Panc1 (cell line): ENCODE measurements around the gene CYP1A2. TPM values are rescaled to one million over a fixed set of nuclear protein-coding genes. Genes with fewer than 3 reads are reported as not detected.

Experiments
- ATAC-seq: fragments of 200-7000 bp; cut with Tn5 transposase; 2 replicates; pipeline ENCODE4 v1.9.1; 2020; ENCODE audit warnings: mild to moderate bottlenecking, moderate library complexity
- BruUV-seq: library from RNA; stranded (reverse); fragments of 400-500 nt; replicated peaks from 2 replicates; lab custom pipeline; 2021; lab: Mats Ljungman, UMichigan
- CTCF ChIA-PET: fragments of 300-600 bp; sonication (Branson Sonifier 250); formaldehyde crosslinking; loops from one replicate; lab custom pipeline; 2022; ENCODE audit warnings: antibody characterized with exemption; lab: Charles Lee
- POLR2A ChIA-PET: fragments of 300-600 bp; sonication (Branson Sonifier 250); formaldehyde crosslinking; loops from one replicate; lab custom pipeline; 2022; ENCODE audit warnings: antibody characterized with exemption; lab: Charles Lee
- DNase-seq: peaks from one replicate; pipeline ENCODE4 v3.0.0-alpha.2; 2010; ENCODE audit warnings: low read depth, low spot score
- H3K27ac ChIP-seq: 2 replicates; pipeline ENCODE4 v1.5.1; 2011; ENCODE audit warnings: mild to moderate bottlenecking, low read length, inconsistent platforms
- H3K27me3 ChIP-seq: fragments of 200-500 bp; sonication (Bioruptor generic); 2 replicates; pipeline ENCODE4 v1.6.0; 2014; ENCODE audit warnings: low read length, inconsistent platforms; ENCODE audit not compliant: control insufficient read depth, insufficient read depth
- H3K36me3 ChIP-seq: fragments of 200-500 bp; sonication (Bioruptor generic); 2 replicates; pipeline ENCODE4 v1.5.1; 2014; ENCODE audit warnings: inconsistent platforms, mild to moderate bottlenecking, low read length, moderate library complexity; ENCODE audit not compliant: control insufficient read depth, insufficient read depth
- H3K4me1 ChIP-seq: 2 replicates; pipeline ENCODE4 v1.5.1; 2011; ENCODE audit warnings: inconsistent platforms, mild to moderate bottlenecking, low read length, moderate library complexity; ENCODE audit not compliant: control insufficient read depth, insufficient read depth
- H3K4me3 ChIP-seq, 2 experiments: 2 replicates each; pipeline ENCODE4 v1.5.1; 2011 to 2012; ENCODE audit warnings: low read depth in 2 of 2, low read length in 2 of 2, mild to moderate bottlenecking in 2 of 2, inconsistent platforms in 1 of 2, moderate library complexity in 1 of 2
- H3K9me3 ChIP-seq: fragments of 200-500 bp; sonication (Bioruptor generic); 2 replicates; pipeline ENCODE4 v1.5.1; 2014; ENCODE audit warnings: low read depth, mild to moderate bottlenecking, inconsistent platforms, low read length, moderate library complexity; ENCODE audit not compliant: control insufficient read depth, insufficient read depth
- CTCF ChIP-seq: fragments of 450-650 bp; IDR thresholded peaks from 2 replicates; pipeline ENCODE4 v1.5.1; 2017; ENCODE audit warnings: mild to moderate bottlenecking
- POLR2AphosphoS5 ChIP-seq: IDR thresholded peaks from 2 replicates; pipeline ENCODE4 v1.6.1; 2012; ENCODE audit warnings: mild to moderate bottlenecking, low read depth, low read length, moderate library complexity
- REST ChIP-seq, 2 experiments: IDR thresholded peaks; 2 replicates each; pipeline ENCODE4 v1.6.1; 2011 to 2012; ENCODE audit warnings: low read depth in 2 of 2, control low read depth in 1 of 2, low read length in 1 of 2, mild to moderate bottlenecking in 1 of 2, moderate library complexity in 1 of 2; ENCODE audit not compliant: insufficient read depth in 1 of 2
- SIN3A ChIP-seq: IDR thresholded peaks from 2 replicates; pipeline ENCODE4 v1.6.1; 2012; ENCODE audit warnings: low read depth, mild to moderate bottlenecking, low read length, moderate library complexity, borderline replicate concordance; ENCODE audit not compliant: insufficient read depth
- TCF7L2 ChIP-seq: IDR thresholded peaks from 2 replicates; pipeline ENCODE4 v1.6.1; 2011; ENCODE audit warnings: mild to moderate bottlenecking, low read depth, low read length, inconsistent platforms
- in situ Hi-C: cut with HindIII; loops from 2 replicates; pipeline ENCODE4 v1.10.0; 2016; ENCODE audit warnings: low sequenced_read_pairs, low pct_unique_long_range_greater_than_20kb
- intact Hi-C: fragments of 100-400 bp; cut with micrococcal nuclease; formaldehyde crosslinking; loops from one replicate; pipeline ENCODE4 v1.10.0; 2022; ENCODE audit not compliant: unreplicated experiment
- total RNA-seq: library from RNA; stranded (reverse); gene quantifications from one replicate; pipeline ENCODE4 v1.2.1, GENCODE V29; 2021; ENCODE audit not compliant: unreplicated experiment

CYP1A2 gene
- total RNA-seq, 1 experiment from 2014 or later: not detected

- H3K9me3 ChIP-seq: no peaks in the 10 kb centered on the region
- in situ Hi-C loops (loop anchor here (25.0 kb wide), 1 partner anchor 113 kb away; no protein-coding TSS in a partner anchor), intact Hi-C loops (no loop called here)
- ATAC-seq (no peak), DNase-seq (no peak)
- ChIA-PET CTCF (interaction anchor here (0.8 kb wide), 1 partner anchor 21 kb away, joined by 3 read pairs; no protein-coding TSS in a partner anchor), POLR2A (interaction anchor here (0.6 kb wide), 1 partner anchor 179 kb away, joined by 9 read pairs; no protein-coding TSS in a partner anchor)
- no peak overlapping the region for H3K4me3 ChIP-seq
- no peak for TF ChIP-seq CTCF
- no peak for TF ChIP-seq POLR2AphosphoS5
- no peak for TF ChIP-seq TCF7L2
- no peak for TF ChIP-seq REST (IDR thresholded peaks at IDR 0.05; ENCODE audit: insufficient read depth in 1 of 2, low read depth in 2 of 2, low read length in 1 of 2)
- TF ChIP-seq SIN3A: no peak
- H3K27me3 ChIP-seq: no peaks in the 10 kb centered on the region
- H3K36me3 ChIP-seq: no peaks in the 10 kb centered on the region
- H3K4me1 ChIP-seq: no peaks in the 10 kb centered on the region
- no peak overlapping the region for H3K27ac ChIP-seq
- BruUV-seq: no TSS peak
These were observed 1.2 kb downstream of the CYP1A2 start for GRCh38 chr15:74749832-74750231.

- in situ Hi-C loops: loop anchor here (25.0 kb wide), 1 partner anchor 113 kb away; no protein-coding TSS in a partner anchor
- DNase-seq: no peak
- Histone ChIP-seq H3K4me3 (no peak overlapping the region), H3K4me1 (no peaks in the 10 kb centered on the region), H3K9me3 (no peaks in the 10 kb centered on the region), H3K27me3 (no peaks in the 10 kb centered on the region), H3K27ac (no peak overlapping the region), H3K36me3 (no peaks in the 10 kb centered on the region)
- ATAC-seq: no peak
- TF ChIP-seq CTCF (no peak), POLR2AphosphoS5 (no peak), REST (IDR thresholded peaks at IDR 0.05; ENCODE audit: insufficient read depth in 1 of 2, low read depth in 2 of 2, low read length in 1 of 2) (no peak), TCF7L2 (no peak), SIN3A (no peak)
- ChIA-PET CTCF (no interaction called here), POLR2A (no interaction called here)
- intact Hi-C loops: no loop called here
- BruUV-seq: no TSS peak
These were observed 2.1 kb downstream of the CYP1A2 start for GRCh38 chr15:74750751-74751150.
